Keratinocyte (primary cell): Measurements from ENCODE around the gene GATA5. TPM values are rescaled to one million over a fixed set of nuclear protein-coding genes. Genes with fewer than 3 reads are reported as not detected.

Experiments used
- DNase-seq: peaks from one replicate; pipeline ENCODE4 v3.0.0-alpha.2; 2011; ENCODE audit warnings: low read depth, missing footprints, low spot score
- FAIRE-seq: peaks from 2 replicates; lab custom pipeline; 2011; peaks lifted over from hg19 to GRCh38; lab: Jason Lieb, UNC
- H2AFZ ChIP-seq: 2 replicates; pipeline ENCODE4 v1.6.0; 2012; ENCODE audit warnings: low read length, control low read depth, inconsistent platforms; ENCODE audit not compliant: control insufficient read depth
- H3K27ac ChIP-seq: 2 replicates; pipeline ENCODE4 v1.5.1; 2011; ENCODE audit warnings: low read length; ENCODE audit not compliant: control insufficient read depth, insufficient read depth
- H3K27me3 ChIP-seq: 3 replicates; pipeline ENCODE4 v1.6.0; 2011; ENCODE audit warnings: low read length; ENCODE audit not compliant: control insufficient read depth, insufficient read depth; ENCODE audit errors: extremely low read depth
- H3K36me3 ChIP-seq, 2 experiments: 2 replicates in 1 of 2; 3 replicates in 1 of 2; pipeline ENCODE4 v1.5.1; 2011; ENCODE audit warnings: low read length in 2 of 2, mild to moderate bottlenecking in 1 of 2; ENCODE audit not compliant: control insufficient read depth in 2 of 2, insufficient read depth in 2 of 2; ENCODE audit errors: extremely low read depth in 1 of 2
- H3K4me1 ChIP-seq: 3 replicates; pipeline ENCODE4 v1.5.1; 2011; ENCODE audit warnings: low read length; ENCODE audit not compliant: control insufficient read depth, insufficient read depth; ENCODE audit errors: extremely low read depth
- H3K4me2 ChIP-seq: 3 replicates; pipeline ENCODE4 v1.6.0; 2011; ENCODE audit warnings: low read depth, low read length; ENCODE audit not compliant: control insufficient read depth, insufficient read depth; ENCODE audit errors: extremely low read depth
- H3K4me3 ChIP-seq, 3 experiments: fragments of 200-600 bp in 1 of 3; sonication (generic) in 1 of 3; 2 replicates in 2 of 3; 3 replicates in 1 of 3; pipeline ENCODE4 v1.5.1; 2011 to 2016; ENCODE audit warnings: low read length in 3 of 3, mild to moderate bottlenecking in 3 of 3, control low read depth in 2 of 3, inconsistent platforms in 1 of 3, low read depth in 1 of 3, mixed read lengths in 1 of 3, mixed run types in 1 of 3, moderate library complexity in 1 of 3; ENCODE audit not compliant: control insufficient read depth in 2 of 3, insufficient read depth in 2 of 3; ENCODE audit errors: extremely low read depth in 1 of 3
- H3K79me2 ChIP-seq: 2 replicates; pipeline ENCODE4 v1.6.0; 2012; ENCODE audit warnings: low read length; ENCODE audit not compliant: control insufficient read depth, insufficient read depth
- H3K9ac ChIP-seq: 3 replicates; pipeline ENCODE4 v1.6.0; 2011; ENCODE audit warnings: low read length; ENCODE audit not compliant: control insufficient read depth, insufficient read depth; ENCODE audit errors: extremely low read depth
- H3K9me1 ChIP-seq: 3 replicates; pipeline ENCODE4 v1.6.0; 2011; ENCODE audit warnings: low read length; ENCODE audit not compliant: control insufficient read depth, insufficient read depth; ENCODE audit errors: extremely low read depth
- H3K9me3 ChIP-seq: 2 replicates; pipeline ENCODE4 v1.5.1; 2012; ENCODE audit warnings: low read depth, low read length; ENCODE audit not compliant: control insufficient read depth
- H4K20me1 ChIP-seq: 3 replicates; pipeline ENCODE4 v1.6.0; 2011; ENCODE audit warnings: low read length; ENCODE audit not compliant: control insufficient read depth, insufficient read depth; ENCODE audit errors: extremely low read depth
- EZH2 ChIP-seq: IDR thresholded peaks from one replicate; pipeline ENCODE4 v1.6.1; 2012; ENCODE audit warnings: inconsistent platforms, mild to moderate bottlenecking, low read length, moderate library complexity
- dilution Hi-C: fragments of 300-500 bp; cut with MboI; formaldehyde crosslinking; loops from one replicate; pipeline ENCODE4 v1.7.0; 2020; ENCODE audit warnings: low sequenced_read_pairs; ENCODE audit not compliant: extremely low pct_ligation_motif_present
- polyA plus RNA-seq, 5 experiments: library from polyadenylated mRNA; depleted of rRNA in 3 of 5; stranded (reverse) in 3 of 5; stranded (forward) in 1 of 5; unstranded in 1 of 5; fragments of >200 nt; gene quantifications; 1 replicate in 1 of 5; 2 replicates in 3 of 5; 3 replicates in 1 of 5; pipeline versions ENCODE4 v1.2.1 to v1.2.3, GENCODE V29; 2011 to 2012; ENCODE audit warnings: missing spikeins in 2 of 5, low read depth in 1 of 5, low replicate concordance in 1 of 5
- TF ChIP-seq, protein P1 (sequence below), 3 experiments: IDR thresholded peaks in 1 of 3; conservative IDR thresholded peaks in 1 of 3; optimal IDR thresholded peaks in 1 of 3; 2 replicates in 2 of 3; 3 replicates in 1 of 3; pipeline versions ENCODE3 to v1.5.1; 2011; ENCODE audit warnings: low read length in 3 of 3, mild to moderate bottlenecking in 3 of 3, moderate library complexity in 2 of 3, control low read depth in 1 of 3, inconsistent platforms in 1 of 3; ENCODE audit not compliant: insufficient read depth in 2 of 3; ENCODE audit errors: extremely low read depth in 1 of 3

GATA5 gene
- polyA plus RNA-seq, 1 donor (not counting 4 experiments of a cell fraction or from before 2014, with no cell fraction given), result not detected

DNA sequence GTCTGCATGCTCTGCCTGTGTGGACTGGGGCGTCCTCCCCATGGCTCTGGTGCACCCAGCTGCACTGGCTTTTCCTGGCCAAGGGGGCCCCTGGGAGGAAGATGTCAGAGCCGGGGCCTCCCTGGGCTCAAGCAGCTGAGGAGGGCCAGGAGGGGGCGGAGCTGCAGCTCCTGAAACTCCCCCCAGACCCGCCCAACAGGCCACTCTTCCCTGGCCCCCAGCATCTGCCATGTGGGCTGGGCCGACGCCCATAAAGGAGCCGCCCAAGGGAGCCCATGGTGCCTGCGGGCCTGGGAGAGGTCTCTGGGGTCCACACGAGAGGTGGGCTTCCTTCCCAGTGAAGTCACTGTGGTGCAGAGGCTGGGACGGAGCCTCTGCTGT, 52.5 kb downstream of the GATA5 start:
- H3K4me3 ChIP-seq, result no peak overlapping the region
- H3K4me2 ChIP-seq, result no peak overlapping the region
- H2AFZ ChIP-seq, result no peak overlapping the region
- no peak overlapping the region for H3K27ac ChIP-seq
- TF ChIP-seq, protein P1, sequence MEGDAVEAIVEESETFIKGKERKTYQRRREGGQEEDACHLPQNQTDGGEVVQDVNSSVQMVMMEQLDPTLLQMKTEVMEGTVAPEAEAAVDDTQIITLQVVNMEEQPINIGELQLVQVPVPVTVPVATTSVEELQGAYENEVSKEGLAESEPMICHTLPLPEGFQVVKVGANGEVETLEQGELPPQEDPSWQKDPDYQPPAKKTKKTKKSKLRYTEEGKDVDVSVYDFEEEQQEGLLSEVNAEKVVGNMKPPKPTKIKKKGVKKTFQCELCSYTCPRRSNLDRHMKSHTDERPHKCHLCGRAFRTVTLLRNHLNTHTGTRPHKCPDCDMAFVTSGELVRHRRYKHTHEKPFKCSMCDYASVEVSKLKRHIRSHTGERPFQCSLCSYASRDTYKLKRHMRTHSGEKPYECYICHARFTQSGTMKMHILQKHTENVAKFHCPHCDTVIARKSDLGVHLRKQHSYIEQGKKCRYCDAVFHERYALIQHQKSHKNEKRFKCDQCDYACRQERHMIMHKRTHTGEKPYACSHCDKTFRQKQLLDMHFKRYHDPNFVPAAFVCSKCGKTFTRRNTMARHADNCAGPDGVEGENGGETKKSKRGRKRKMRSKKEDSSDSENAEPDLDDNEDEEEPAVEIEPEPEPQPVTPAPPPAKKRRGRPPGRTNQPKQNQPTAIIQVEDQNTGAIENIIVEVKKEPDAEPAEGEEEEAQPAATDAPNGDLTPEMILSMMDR (optimal IDR thresholded peaks at IDR 0.05 in 1 of 3, IDR thresholded peaks at IDR 0.05 in 1 of 3, conservative IDR thresholded peaks at IDR 0.05 in 1 of 3; ENCODE audit: extremely low read depth in 1 of 3, insufficient read depth in 2 of 3, low read length in 3 of 3), result no peak
- no peak for TF ChIP-seq EZH2
- no peaks in the 10 kb centered on the region for H3K79me2 ChIP-seq
- no peaks in the 10 kb centered on the region for H3K36me3 ChIP-seq
- dilution Hi-C loops, result no loop called here
- DNase-seq (no peak), FAIRE-seq (no peak)
- H3K9me3 ChIP-seq, result no peaks in the 10 kb centered on the region
- H3K27me3 ChIP-seq, result peaks cover 29% of the 10 kb centered on the region
- no peak overlapping the region for H3K9ac ChIP-seq
- H4K20me1 ChIP-seq, result peaks cover 3% of the 10 kb centered on the region
- H3K4me1 ChIP-seq, result peaks cover 12% of the 10 kb centered on the region
- H3K9me1 ChIP-seq, result no peaks in the 10 kb centered on the region

DNA sequence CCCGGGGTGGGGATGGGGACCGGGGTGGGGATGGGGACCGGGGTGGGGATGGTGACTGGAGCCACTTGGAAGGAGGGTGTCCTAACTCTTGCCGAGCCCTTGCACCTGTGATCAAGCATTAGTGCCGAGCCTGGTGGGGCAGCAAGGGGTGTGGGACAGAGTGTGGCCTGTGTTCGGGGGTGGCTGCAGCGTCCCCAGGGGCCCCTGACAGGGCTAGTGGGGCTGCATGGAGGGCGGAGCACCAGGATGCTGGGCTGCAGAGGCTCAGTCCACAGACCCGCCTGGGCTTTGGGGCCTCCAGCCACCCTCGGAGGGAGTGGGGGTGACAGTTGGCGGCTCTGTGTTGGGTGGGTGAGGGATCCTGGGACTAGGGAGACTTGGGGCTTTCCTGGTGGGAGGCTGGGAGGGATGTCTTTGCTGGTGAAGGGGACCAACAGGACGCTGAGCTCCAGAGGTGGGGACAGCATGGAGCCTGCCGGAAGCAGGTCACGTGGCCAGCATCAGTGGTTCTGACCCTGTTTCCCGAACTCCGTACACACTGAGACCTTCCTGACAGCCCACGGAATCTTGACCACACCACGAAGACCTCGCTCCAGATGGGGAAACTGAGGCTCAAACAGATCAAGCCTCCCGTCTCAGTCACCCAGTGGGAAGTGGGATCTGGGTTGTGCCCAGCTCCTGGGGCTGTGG, 53.0 kb downstream of the GATA5 start:
- TF ChIP-seq, protein P1 (optimal IDR thresholded peaks at IDR 0.05 in 1 of 3, IDR thresholded peaks at IDR 0.05 in 1 of 3, conservative IDR thresholded peaks at IDR 0.05 in 1 of 3; ENCODE audit: extremely low read depth in 1 of 3, insufficient read depth in 2 of 3, low read length in 3 of 3), result no peak
- no peak for TF ChIP-seq EZH2
- FAIRE-seq (no peak), DNase-seq (no peak)
- Histone ChIP-seq H4K20me1 (peaks cover 3% of the 10 kb centered on the region), H3K27me3 (peaks cover 29% of the 10 kb centered on the region), H3K79me2 (no peaks in the 10 kb centered on the region), H3K27ac (no peak overlapping the region), H3K4me3 (no peak overlapping the region), H3K4me1 (peaks cover 7% of the 10 kb centered on the region), H3K9me3 (no peaks in the 10 kb centered on the region), H3K9ac (no peak overlapping the region), H3K9me1 (no peaks in the 10 kb centered on the region), H3K4me2 (no peak overlapping the region), H2AFZ (no peak overlapping the region), H3K36me3 (no peaks in the 10 kb centered on the region)
- dilution Hi-C loops, result no loop called here
